Mesenteric fat pad (tissue), 1 donor: Measurements from ENCODE around the gene PIAS4. TPM values are rescaled to one million over a fixed set of nuclear protein-coding genes. Genes with fewer than 3 reads are reported as not detected.
"Not testable (repeated sequence)": the region's sequence is repeated elsewhere in the genome, so short reads cannot be mapped to it uniquely, and the experiment has no call there.

Experiments
- DNase-seq: peaks from one replicate; pipeline ENCODE4 v3.0.0-alpha.2; 2020; ENCODE audit warnings: low spot score
- long read RNA-seq: library from polyadenylated mRNA; unstranded; transcript quantifications from one replicate; pipeline ENCODE4 v2.0.0, GENCODE V29; 2020
- total RNA-seq: library from RNA; stranded (reverse); fragmentation: NEBNext Ultra II Directional; extraction: Animal tissue kit (Norgen Biotek cat#: 25700); gene quantifications from one replicate; pipeline ENCODE4 v1.2.1, GENCODE V29; 2021
- donor health status: DM: yes; HTN: yes; CAD: no.

Gene PIAS4, protein sequence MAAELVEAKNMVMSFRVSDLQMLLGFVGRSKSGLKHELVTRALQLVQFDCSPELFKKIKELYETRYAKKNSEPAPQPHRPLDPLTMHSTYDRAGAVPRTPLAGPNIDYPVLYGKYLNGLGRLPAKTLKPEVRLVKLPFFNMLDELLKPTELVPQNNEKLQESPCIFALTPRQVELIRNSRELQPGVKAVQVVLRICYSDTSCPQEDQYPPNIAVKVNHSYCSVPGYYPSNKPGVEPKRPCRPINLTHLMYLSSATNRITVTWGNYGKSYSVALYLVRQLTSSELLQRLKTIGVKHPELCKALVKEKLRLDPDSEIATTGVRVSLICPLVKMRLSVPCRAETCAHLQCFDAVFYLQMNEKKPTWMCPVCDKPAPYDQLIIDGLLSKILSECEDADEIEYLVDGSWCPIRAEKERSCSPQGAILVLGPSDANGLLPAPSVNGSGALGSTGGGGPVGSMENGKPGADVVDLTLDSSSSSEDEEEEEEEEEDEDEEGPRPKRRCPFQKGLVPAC
- total RNA-seq, result 17.9 TPM
- long read RNA-seq, transcript PIAS4-201 (11 exons, 3,159 nt), result major isoform, 86 of 117 reads
- long read RNA-seq, partial matches to known transcripts, result 20 of 117 reads
- long read RNA-seq, other reads (novel, unspliced or antisense), result 11 of 117 reads

DNA sequence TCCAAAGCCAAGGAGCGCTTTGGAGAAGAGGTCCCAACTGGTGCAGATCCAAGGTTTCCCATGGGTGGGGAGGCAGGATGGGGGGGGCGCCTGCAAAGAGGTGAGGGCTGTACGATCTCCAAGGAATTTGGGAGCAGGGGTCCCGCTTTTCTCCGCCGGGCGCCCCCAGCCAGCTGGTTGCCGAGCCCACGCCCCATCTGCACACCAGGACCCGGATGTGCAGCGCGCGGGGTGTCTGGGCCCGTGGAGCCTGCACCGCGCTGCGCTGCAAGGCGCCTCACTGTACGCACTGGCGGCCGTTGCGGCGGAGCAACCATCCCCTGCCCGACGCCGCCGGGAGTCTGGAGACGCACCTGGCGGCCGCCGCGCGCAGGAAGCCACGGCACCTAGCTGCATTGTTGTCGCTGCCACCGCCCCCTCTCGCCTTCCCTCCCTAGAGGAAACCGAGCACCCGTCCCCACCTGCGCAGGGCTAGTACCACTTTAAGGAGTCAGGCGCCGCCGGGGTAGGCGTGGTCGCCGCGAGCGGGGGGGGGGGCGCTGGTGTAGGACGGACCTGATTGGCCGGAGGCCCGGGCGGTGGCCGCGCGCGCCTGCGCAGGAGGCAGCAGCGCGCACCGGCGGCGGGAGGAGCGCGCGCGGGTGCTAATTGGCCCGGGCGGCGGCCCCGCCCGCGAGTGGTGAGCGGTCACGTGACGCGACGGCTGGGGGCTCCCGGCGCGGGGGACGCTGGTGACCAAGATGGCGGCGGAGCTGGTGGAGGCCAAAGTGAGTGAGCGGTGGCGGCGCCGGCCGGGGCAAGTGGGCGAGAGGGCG lies at the start of gene PIAS4:
Gene PIAS4, plus strand, starts transcription at position 716 of the 815 bp plus-strand sequence. Its CDS starts 25 bp downstream, at position 741.
- DNase-seq, result peak; percentile 99

DNA sequence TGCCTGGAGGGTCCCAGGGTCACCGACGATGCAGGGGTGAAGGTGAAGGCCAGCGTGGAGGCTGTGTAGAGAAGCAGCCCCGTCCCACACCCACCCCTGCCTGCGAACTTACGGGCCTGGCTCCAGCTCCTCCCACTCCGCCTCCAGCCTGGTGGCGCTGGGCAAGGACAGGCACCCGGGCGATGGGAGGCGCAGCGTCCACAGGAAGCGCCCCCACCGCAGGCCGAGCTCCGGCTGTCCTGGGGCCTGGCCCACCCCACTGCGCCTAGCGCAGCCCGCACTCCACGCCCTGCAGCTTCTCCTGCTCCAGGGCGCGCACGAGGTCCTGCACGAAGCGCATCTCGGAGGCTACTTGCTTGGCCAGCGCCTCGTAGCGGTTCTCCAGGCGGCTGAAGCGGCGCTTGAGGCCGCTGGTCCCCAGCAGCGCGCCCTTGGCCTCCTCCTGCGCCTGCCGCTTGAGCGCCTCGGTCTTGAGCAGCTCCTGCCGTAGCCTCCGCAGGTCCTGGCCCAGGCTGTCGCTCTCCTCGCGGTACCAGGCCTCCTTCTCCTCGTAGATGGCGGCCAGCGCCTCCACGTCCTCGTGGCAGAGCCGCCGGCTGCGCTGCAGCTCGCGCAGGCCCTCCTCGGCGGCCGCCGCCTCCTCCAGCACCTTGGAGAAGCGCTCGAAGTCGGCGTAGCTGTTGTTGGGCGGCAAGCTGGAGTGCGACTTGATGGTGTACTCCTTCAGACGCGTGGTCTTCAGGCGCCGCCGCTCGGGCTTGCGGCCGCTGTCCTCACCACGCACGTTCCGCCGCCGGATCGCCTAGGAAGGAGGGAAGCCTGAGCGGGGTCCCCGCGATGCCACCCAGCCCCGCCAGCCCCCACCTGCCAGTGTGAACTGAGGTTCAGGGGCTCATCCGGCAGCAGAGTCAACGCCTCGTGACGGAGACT lies 48.4 kb upstream of the PIAS4 start:
- no peak for DNase-seq

DNA sequence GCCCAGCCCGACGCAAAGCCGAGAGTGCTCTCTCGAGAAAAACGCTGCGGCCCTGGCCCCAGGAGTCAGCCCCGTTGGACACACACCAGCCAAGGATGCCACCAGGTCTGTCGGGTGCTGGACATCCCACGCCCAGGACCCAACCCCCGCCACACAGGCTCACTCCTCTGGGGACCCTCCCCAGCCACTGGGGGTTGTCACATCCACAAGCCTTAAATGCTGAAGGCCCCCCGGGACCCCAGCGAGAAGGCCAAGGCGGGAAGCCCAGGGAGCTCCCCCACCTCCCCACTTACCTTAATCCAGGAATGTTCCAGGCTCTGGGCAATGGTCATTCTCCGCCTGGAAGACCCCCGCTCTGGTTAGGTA lies 47.8 kb upstream of the PIAS4 start:
- DNase-seq, result no peak

DNA sequence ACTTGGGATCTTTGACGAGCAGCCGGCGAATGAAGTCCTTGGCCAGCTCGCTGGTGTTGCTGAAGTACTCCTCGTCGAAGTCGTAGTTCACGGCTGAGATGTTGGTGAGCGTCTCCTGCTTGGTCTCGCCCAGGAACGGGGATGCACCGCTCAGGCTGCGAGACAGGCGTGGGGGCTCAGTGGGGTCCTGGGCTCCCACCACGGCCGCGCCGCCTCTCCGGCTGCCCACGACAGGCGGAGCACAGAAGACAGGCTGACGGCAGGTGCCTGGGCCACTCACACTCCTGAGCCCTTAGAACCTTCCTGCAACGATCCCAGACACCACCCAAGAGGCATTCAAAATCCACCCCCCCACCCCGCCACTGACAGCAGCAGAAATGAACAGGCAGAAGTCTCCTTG lies 46.5 kb upstream of the PIAS4 start:
- DNase-seq, result no peak

DNA sequence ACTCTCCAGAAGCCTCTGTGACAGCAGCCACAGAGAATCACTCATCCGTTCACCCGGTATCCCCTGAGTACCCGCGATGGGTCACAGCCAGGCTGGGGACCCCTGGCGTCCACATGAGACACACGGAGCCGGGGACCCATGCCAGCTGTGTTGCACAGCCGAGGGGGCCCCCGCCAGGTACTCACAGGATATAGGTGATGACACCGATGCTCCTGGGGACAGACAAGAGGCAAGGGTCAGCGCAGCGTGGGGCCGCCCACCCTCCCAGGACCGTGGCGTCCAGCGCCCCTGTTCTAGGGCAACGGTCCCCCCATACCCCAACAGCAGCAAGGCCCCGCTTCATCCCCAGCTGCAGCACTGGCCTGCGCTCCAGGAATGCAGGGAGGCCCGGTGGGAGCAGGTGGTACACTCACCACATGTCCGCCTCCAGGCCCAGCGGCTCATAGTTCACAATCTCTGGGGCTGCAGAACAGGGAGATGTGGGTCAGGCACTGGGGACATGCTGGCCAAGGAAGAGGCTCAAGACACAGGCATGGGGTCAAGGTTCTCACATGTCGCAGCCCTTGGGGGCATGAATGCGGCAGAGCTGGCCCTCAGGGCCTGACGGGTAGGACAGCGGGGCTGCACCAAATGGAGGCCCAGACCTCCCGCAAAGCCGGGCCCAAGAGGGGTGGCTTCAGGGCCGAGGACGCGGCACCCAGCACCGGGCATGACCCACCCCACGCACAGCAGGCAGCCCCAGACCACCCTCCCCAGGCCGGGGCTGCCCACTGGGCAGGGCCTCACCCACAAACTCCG lies 43.9 kb upstream of the PIAS4 start:
- DNase-seq, result no peak

DNA sequence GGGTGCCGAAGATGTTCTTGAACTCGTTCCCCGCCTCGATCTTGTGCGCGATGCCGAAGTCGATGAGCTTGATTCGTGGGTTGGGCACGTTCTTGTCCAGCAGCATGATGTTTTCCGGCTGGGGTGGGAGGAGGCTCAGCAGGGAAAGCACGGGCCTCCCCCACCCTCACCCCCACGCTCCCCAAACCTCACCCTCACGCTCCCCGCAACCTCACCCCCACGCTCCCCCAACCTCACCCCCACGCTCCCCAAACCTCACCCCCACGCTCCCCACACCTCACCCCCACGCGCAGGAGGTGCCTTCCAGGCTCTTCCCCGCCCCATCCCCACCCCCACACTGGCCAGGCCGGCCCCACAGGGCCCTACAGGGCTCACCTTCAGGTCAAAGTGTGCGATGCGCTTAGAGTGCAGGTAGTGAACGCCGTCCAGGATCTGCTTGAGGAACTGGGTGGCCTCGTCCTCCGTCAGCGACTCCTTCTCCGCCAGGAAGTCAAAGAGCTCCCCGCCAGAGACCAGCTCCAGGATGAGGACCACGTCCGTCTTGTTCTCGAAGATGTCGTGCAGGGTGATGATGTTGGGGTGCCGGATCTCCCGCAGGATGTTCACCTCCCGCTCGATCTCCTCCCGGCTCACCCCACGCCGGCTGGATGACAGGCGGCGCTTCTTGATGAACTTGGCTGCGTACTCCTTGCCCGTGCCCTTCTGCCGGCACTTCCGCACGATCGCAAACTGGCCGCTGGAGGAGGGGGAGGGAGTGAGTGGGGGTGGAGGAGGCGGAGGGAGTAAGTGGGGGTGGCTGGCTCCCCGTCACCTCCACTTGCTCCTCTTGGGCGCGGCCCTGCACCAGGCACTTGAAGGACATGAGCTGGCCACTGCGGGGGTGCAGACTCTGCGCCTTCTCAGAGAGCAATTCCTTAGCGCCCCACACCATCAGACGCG lies 43.0 kb upstream of the PIAS4 start:
- no peak for DNase-seq

DNA sequence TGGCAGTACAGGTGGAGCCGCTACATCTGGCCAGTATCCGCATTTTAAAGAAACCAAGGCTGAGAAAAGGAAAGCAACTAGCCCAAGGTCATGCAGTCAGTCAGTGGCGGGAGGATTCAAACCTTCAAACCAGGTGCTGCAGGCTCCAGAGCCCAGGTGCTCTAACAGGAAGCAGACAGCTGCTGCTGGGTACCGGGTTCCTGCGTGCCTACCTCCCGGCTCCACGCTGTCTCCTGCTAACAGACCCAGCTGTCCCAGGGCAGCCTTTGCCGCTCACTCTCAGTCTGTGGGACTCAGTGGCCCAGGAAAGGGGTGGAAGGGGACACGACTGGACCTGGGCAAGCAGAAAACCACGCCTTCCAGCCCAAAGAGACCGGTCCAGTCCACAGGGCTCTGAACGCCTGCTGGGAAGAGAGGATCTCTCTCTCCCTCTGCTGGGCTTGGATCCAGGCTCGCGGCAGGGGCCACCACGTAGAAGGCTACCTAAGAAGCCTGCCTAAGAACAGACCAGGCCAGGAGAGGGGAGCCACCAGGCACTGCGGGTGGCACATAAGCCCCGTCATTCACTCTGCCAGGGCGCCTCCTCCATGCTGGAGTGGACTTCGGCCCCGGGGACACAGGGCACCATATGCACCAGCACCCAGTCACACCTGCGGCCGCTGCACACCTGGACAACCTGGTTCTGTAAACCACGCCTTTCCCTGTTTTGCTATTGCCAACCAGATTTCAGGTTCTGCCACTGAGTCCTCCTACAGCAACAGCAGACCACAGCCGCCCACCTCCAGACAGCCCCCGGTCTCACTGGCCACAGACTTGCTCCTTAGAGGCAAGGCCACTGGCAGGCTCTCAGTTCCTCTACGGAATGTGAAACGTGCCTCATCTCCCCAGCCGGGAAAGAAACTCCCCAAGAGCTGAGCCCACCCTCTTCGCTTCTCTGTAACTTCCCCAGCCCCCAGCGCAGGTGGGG lies 41.2 kb upstream of the PIAS4 start:
- no peak for DNase-seq

DNA sequence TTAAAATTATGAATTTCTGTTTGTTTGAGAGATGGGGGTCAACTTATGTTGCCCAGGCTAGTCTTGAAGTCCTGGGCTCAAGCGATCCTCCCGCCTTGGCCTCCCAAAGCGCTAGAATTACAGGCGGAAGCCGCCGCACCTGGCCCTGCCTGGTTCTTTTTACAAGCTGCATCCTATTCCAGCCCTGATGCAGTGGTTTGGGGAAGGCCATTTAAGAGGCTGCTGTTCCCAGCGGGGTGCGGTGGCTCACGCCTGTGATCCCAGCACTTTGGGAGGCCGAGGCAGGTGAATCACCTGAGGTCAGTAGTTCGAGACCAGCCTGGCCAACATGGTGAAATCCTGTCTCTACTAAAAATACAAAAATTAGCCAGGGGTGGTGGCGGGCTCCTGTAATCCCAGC lies 39.6 kb upstream of the PIAS4 start:
- DNase-seq, result not testable (repeated sequence)

DNA sequence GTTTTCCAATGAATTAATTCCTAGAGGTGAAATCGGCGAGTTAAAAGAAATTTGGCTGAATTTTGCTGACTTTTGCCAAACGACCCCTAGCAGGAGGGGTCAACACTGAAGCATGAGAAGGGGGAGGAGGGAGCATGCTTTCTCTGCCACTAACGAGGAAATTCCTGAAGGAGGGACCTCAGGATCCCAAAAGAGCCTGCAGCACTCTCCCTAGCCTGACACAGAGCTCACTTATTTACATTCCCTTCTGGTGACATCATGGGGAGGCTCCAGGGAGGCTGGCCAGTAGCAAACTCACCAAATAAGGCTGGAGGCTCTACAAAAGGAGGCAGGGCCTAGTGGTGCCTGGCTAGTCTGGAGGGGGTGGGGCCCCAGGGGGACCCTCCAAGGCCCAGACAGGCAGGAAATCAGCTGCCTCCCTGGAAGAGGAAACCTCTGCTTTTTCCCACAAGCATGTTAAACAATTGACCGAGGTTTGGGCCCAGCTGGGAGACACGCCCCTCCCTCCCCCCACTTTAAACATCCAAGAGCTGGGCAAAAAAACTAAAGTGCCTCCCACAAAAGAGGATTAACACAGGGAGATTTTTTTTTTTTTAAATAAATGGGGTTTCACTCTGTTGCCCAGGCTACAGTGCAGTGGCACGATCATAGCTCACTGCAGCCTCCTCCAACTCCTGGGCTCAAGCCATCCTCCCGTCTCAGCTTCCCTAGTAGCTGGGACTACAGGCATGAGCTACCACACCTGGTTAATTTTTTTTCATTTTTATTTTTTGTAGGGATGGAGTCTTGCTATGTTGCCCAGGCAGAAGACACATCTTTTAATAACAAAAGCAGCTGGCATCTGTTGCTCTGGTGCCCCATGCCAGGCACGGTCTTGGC lies 38.7 kb upstream of the PIAS4 start:
- DNase-seq, result no peak

DNA sequence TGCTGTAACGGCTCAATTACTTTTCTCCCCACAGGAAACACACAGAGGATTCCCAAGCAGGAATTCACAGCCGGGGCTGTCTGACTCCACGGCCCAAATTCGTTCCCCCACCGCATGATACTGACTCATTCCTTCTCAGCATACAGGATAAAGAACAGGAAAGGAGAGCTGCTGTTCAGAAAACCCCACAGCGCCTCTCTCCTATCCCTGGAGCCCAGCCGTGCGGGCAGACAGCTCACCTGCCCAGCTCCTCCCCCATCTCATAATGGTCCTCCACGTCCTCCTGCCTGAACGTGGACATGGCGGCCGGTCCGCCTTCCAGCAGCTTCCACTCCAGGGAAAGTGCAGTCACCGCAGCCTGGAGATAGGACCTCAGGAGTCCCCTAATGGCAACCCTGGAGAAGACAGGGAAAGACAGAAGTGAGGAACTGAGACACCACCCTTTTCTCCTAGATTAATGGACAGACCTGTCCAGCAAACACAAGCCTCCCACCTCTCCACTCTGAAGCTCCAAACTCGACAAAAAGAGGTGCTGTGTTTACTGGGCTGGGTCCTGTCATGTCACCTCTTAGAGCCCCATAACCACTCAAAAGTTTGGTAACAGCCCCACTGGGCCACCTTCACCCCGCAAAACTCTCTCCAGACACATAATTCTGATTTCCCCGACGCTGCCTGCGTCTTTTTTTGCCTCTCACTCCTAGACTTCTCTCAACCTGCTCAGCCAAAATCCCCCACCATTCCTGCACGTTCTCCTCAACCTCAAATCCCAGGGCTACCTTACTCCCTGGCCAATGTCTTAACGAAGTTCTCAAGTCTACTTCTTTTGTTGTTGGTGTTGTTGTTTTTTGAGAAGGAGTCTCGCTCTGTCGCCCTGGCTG lies 37.9 kb upstream of the PIAS4 start:
- DNase-seq, result no peak

DNA sequence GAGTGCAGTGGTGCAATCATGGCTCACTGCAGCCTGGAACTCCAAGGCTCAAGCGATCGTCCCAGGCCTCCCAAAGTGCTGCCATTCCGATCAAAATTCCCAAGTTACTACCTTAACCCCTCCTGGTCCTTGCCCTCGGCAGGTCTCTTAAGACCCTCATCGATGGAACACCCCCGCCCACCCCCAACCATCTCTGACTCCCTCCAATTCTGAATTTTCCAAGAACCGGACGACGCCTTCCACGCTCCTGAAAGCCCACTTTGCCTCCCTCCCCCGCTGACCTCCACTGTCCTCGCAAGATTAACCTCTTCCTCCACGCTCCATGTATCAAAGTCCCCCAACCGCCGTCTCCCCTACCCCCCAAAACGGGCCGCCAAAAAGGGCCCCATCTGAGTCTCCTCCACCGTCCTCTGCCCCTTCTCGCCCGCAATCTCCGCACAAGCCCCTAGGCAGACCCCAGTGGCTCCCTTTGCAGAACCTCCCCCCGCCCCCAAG lies 37.2 kb upstream of the PIAS4 start:
- DNase-seq, result no peak

DNA sequence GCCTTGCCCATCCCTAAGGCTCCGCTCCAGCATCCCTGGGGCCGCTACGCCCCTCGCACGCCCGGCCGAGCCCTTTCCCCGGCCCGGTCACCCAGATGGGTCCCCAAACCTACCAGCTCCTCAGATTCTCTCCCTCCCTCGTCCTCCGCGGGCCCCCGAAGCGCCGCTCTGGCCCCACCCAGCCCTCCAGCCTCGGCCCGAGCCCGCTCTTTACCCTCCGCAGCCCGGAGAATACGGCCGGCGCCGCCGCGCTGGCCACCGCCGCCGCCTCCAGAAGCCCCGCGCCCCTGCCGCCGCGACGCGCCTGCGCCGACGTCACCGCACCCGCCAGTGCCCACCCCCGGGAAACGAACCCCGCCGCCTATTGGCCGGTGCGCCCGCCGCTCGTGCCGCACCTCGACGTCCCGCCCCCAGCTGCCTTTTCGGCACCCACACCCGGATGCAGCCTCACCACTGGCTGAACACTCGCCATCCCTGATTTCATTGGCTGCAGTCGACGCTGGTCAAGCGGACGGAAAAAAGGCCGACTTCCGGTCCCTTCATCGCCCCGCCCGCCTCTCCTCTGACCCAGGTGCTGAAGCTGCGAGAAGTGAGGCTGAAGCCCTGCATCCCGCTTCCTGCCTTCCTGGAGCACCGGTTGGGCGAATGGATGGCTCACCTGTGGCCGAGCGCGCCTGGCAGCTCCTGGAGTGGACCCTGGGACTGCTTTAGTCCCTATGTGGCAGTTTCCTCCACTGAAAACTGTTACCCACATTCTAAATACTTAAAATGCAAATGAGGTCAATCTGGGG lies 36.5 kb upstream of the PIAS4 start, which contains the start of gene DAPK3:
Gene DAPK3, minus strand, starts transcription at position 292 of the 791 bp plus-strand sequence. CDS start 1,364 bp downstream, outside the sequence.
- DNase-seq, result peak; percentile 100

DNA sequence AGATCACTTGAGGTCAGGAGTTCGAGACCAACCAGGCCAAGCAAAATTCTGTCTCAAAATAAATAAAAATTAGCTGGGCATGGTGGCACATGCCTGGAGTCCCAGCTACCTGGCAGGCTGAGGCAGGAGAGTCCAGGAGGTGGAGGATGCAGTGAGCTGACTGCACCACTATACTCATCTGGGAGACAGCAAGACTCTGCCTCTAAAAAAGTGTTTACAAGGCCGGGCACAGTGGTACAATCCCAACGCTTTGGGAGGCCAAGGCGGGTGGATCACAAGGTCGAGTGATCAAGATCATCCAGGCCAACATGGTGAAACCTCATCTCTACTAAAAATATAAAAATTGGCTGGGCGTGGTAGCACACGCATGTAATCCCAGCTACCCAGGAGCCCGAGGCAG lies 32.4 kb upstream of the PIAS4 start:
- DNase-seq, result no peak

DNA sequence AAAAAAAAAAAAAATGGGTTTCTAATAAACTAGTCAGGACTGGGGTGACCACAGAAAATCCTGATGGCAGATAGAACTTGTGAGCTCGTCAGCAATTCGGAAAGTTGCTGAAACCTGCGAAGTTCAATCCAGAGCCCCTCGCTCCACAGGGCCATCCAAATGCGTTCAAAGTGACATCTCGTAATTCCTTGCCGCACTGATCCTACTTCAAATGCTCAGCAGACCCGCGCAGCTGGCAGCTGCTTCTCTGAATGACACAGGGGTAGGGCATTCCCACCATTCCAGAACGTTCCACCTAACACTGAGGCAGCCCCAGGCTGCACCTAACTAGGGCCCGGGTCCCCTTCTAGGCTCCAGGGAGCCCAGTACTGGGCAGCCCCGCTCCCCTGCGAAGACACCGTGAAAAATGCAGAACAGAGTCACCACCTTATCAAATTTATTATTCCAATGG lies 31.9 kb upstream of the PIAS4 start:
- no peak for DNase-seq
